EH (cell line): ENCODE data around the gene CCT4.
"Not testable (repeated sequence)": the region's sequence is repeated elsewhere in the genome, so short reads cannot be mapped to it uniquely, and the experiment has no call there.

ENCODE experiments used
- DNase-seq: peaks from one replicate; pipeline ENCODE4 v3.0.0-alpha.2; 2015; ENCODE audit warnings: low read depth

The CCT4 gene

GRCh38 chr2:61888267-61889055 is at the start of gene CCT4:
Gene CCT4 (minus strand): TSS chr2:61888656. CDS start chr2:61888507, 149 bp downstream.
- peak; percentile 83 for DNase-seq

- no peak for DNase-seq
Measured at GRCh38 chr2:61937886-61938285, 49.4 kb upstream of the CCT4 start.

- DNase-seq, result no peak
Measured at GRCh38 chr2:61937098-61937497, 48.6 kb upstream of the CCT4 start.

- DNase-seq, result peak; percentile 74
Measured at GRCh38 chr2:61928826-61929461, 40.5 kb upstream of the CCT4 start.

GRCh38 chr2:61926531-61927477 is 38.3 kb upstream of the CCT4 start:
- no peak for DNase-seq

- no peak for DNase-seq
Measured at GRCh38 chr2:61924895-61925663, 36.6 kb upstream of the CCT4 start.

GRCh38 chr2:61922714-61923113 is 34.3 kb upstream of the CCT4 start:
- DNase-seq, result no peak

- no peak for DNase-seq
Measured at GRCh38 chr2:61920548-61920947, 32.1 kb upstream of the CCT4 start.

- not testable (repeated sequence) for DNase-seq
Measured at GRCh38 chr2:61914794-61915193, 26.3 kb upstream of the CCT4 start.

GRCh38 chr2:61911510-61911909 is 23.1 kb upstream of the CCT4 start:
- DNase-seq, result no peak

GRCh38 chr2:61910603-61911002 is 22.1 kb upstream of the CCT4 start:
- no peak for DNase-seq

GRCh38 chr2:61909116-61909515 is 20.7 kb upstream of the CCT4 start:
- DNase-seq, result no peak

- DNase-seq, result no peak
Measured at GRCh38 chr2:61906186-61906470, 17.7 kb upstream of the CCT4 start.

GRCh38 chr2:61905372-61906185 is 17.1 kb upstream of the CCT4 start, which contains the start of gene COMMD1:
Gene COMMD1 (plus strand): TSS chr2:61905674. CDS start chr2:61905679, 5 bp downstream.
- peak; percentile 71 for DNase-seq

- no peak for DNase-seq
Measured at GRCh38 chr2:61900281-61900680, 11.8 kb upstream of the CCT4 start.

- peak; percentile 33 for DNase-seq
Measured at GRCh38 chr2:61898810-61899209, 10.4 kb upstream of the CCT4 start.

GRCh38 chr2:61887717-61888266 is 664 bp downstream of the CCT4 start:
- peak; percentile 61 for DNase-seq

- DNase-seq, result no peak
Measured at GRCh38 chr2:61885896-61886603, 2.4 kb downstream of the CCT4 start.

GRCh38 chr2:61882850-61883249 is 5.6 kb downstream of the CCT4 start:
- no peak for DNase-seq

- not testable (repeated sequence) for DNase-seq
Measured at GRCh38 chr2:61879351-61879750, 9.1 kb downstream of the CCT4 start.
